ENCODE measurements around the gene UFSP2.

UFSP2 gene

GRCh38 chr4:185352741-185353140, 73.0 kb downstream of the UFSP2 start:
- DNase-seq (ENCODE audit: low spot score): no peak

DNA sequence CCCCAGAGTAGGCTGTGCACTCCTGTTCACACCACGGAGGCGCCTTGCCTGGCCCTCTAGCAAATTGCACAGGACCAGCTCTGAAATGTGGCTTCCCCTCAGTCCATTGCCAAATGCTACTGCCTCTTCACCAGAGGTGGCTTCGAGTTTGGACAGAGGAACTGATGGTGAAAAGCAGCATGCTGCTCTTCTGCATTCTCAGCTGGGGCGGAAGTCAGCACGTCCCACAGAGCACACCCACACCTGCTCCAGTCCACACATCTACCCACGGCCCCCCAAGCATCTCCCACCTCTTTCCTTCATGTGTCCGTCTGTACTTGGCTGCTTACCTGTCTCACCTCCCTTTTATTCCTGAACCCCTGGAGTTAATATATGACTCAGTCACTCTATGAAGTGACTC, 73.6 kb downstream of the UFSP2 start:
- no peak for DNase-seq (ENCODE audit: low spot score)

- DNase-seq (ENCODE audit: low spot score): no peak
Measured at GRCh38 chr4:185351691-185352090, 74.1 kb downstream of the UFSP2 start.

Data from activated CD4-positive, alpha-beta T cell treated with anti-CD3 and anti-CD28 coated beads, Interleukin-2, Interleukin-4, amounts not matched to agents 100 ng/mL and 50 ng/mL, durations not matched to agents 16 hours and 8 hours (primary cell).